ENCODE measurements around the gene C17orf100.
A peak's percentile ranks its signal among the peaks of the same experiment; 100 is the strongest.
"Not testable (repeated sequence)": the region's sequence is repeated elsewhere in the genome, so short reads cannot be mapped to it uniquely, and the experiment has no call there.

Gene C17orf100

GRCh38 chr17:6660805-6661463 is 9.4 kb downstream of the C17orf100 start:
- in situ Hi-C loops (cut with MboI; ENCODE audit: low pct_unique_long_range_greater_than_20kb, low sequenced_read_pairs, unreplicated experiment), result loop anchor here (10.0 to 25.0 kb wide), 2 partner anchors 176 to 344 kb away; partner anchors contain the start of gene TEKT1
- DNase-seq (ENCODE audit: low spot score), result peak; percentile 70
- no peak for TF ChIP-seq CTCF (IDR thresholded peaks at IDR 0.05; ENCODE audit: extremely low read depth, insufficient read depth, missing control alignments)

GRCh38 chr17:6661464-6661848 is 9.9 kb downstream of the C17orf100 start:
- in situ Hi-C loops (cut with MboI; ENCODE audit: low pct_unique_long_range_greater_than_20kb, low sequenced_read_pairs, unreplicated experiment), result loop anchor here (10.0 to 25.0 kb wide), 2 partner anchors 176 to 343 kb away; partner anchors contain the start of gene TEKT1
- no peak for TF ChIP-seq CTCF (IDR thresholded peaks at IDR 0.05; ENCODE audit: extremely low read depth, insufficient read depth, missing control alignments)
- no peak for DNase-seq (ENCODE audit: low spot score)

- DNase-seq (ENCODE audit: low spot score), result not testable (repeated sequence)
- in situ Hi-C loops (cut with MboI; ENCODE audit: low pct_unique_long_range_greater_than_20kb, low sequenced_read_pairs, unreplicated experiment), result loop anchor here (10.0 to 25.0 kb wide), 2 partner anchors 174 to 342 kb away; partner anchors contain the start of gene TEKT1
These were observed 11.6 kb downstream of the C17orf100 start for GRCh38 chr17:6663200-6663599.

- in situ Hi-C loops (cut with MboI; ENCODE audit: low pct_unique_long_range_greater_than_20kb, low sequenced_read_pairs, unreplicated experiment), result loop anchor here (10.0 to 25.0 kb wide), 2 partner anchors 171 to 339 kb away; partner anchors contain the start of gene TEKT1
- peak; percentile 95 for TF ChIP-seq CTCF (IDR thresholded peaks at IDR 0.05; ENCODE audit: extremely low read depth, insufficient read depth, missing control alignments)
- peak; percentile 78 for DNase-seq (ENCODE audit: low spot score)
These were observed 14.5 kb downstream of the C17orf100 start for GRCh38 chr17:6666077-6666521.

- no peak for TF ChIP-seq CTCF (IDR thresholded peaks at IDR 0.05; ENCODE audit: extremely low read depth, insufficient read depth, missing control alignments)
- no peak for DNase-seq (ENCODE audit: low spot score)
- in situ Hi-C loops (cut with MboI; ENCODE audit: low pct_unique_long_range_greater_than_20kb, low sequenced_read_pairs, unreplicated experiment), result loop anchor here (10.0 to 25.0 kb wide), 2 partner anchors 171 to 338 kb away; partner anchors contain the start of gene TEKT1
These were observed 15.0 kb downstream of the C17orf100 start for GRCh38 chr17:6666557-6666956.

- DNase-seq (ENCODE audit: low spot score), result no peak
- TF ChIP-seq CTCF (IDR thresholded peaks at IDR 0.05; ENCODE audit: extremely low read depth, insufficient read depth, missing control alignments), result no peak
- in situ Hi-C loops (cut with MboI; ENCODE audit: low pct_unique_long_range_greater_than_20kb, low sequenced_read_pairs, unreplicated experiment), result loop anchor here (10.0 to 25.0 kb wide), 2 partner anchors 170 to 337 kb away; partner anchors contain the start of gene TEKT1
These were observed 16.0 kb downstream of the C17orf100 start for GRCh38 chr17:6667516-6667915.

GRCh38 chr17:6668219-6668618 is 16.7 kb downstream of the C17orf100 start:
- in situ Hi-C loops (cut with MboI; ENCODE audit: low pct_unique_long_range_greater_than_20kb, low sequenced_read_pairs, unreplicated experiment), result loop anchor here (10.0 to 25.0 kb wide), 2 partner anchors 169 to 337 kb away; partner anchors contain the start of gene TEKT1
- TF ChIP-seq CTCF (IDR thresholded peaks at IDR 0.05; ENCODE audit: extremely low read depth, insufficient read depth, missing control alignments), result no peak
- DNase-seq (ENCODE audit: low spot score), result no peak

Data from GM13977 (cell line).